ENCODE data around the gene HSFY2. TPM values are rescaled to one million over a fixed set of nuclear protein-coding genes. Genes with fewer than 3 reads are reported as not detected.
"Not testable (repeated sequence)": the region's sequence is repeated elsewhere in the genome, so short reads cannot be mapped to it uniquely, and the experiment has no call there.

The HSFY2 gene, protein sequence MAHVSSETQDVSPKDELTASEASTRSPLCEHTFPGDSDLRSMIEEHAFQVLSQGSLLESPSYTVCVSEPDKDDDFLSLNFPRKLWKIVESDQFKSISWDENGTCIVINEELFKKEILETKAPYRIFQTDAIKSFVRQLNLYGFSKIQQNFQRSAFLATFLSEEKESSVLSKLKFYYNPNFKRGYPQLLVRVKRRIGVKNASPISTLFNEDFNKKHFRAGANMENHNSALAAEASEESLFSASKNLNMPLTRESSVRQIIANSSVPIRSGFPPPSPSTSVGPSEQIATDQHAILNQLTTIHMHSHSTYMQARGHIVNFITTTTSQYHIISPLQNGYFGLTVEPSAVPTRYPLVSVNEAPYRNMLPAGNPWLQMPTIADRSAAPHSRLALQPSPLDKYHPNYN
- total RNA-seq (2014; rRNA removed; shearing (Covaris generic)) = not detected in 2 replicates

DNA sequence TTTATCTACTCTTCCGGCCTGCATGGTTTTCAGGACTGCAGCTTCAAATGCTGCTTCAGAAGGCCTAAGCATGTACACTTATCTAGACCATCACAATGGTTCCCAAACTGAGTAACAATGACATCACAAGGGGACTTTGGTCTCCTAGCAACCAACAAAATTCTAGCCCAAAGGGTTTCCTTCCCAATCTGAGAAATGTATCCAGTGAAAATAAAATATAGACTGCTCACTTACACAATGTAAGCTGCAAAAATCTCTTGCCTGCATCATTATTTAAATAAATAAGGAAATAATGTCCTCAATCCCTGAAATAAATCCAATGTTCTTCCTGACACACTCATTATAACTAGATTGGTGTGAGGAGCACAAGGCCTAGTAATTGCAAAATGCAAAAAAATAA is at the start of gene HSFY2:
TSS of gene HSFY2 (minus strand) at position 101 of the 400 bp plus-strand sequence. CDS start 117 bp downstream, outside the sequence.
- DNase-seq (ENCODE audit: low spot score) = not testable (repeated sequence)

DNA sequence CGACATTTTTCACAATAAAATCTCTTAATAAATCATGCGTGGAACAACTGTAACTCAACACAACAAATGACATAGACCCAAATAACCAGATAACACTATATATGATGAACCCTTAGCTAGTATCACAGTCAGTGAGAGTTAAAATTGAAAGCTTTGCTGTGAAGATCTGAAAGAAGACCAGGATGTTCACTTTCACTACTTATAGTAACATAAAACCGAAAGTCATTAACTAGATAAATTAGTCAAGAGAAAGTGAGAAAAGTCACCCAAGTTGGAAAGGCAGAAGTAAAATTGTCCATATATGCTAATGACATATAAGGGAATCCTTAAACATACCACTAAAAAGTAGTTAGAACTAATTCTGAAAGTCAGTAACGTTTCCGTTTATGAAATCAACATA is 42.2 kb upstream of the HSFY2 start:
- not testable (repeated sequence) for DNase-seq (ENCODE audit: low spot score)

DNA sequence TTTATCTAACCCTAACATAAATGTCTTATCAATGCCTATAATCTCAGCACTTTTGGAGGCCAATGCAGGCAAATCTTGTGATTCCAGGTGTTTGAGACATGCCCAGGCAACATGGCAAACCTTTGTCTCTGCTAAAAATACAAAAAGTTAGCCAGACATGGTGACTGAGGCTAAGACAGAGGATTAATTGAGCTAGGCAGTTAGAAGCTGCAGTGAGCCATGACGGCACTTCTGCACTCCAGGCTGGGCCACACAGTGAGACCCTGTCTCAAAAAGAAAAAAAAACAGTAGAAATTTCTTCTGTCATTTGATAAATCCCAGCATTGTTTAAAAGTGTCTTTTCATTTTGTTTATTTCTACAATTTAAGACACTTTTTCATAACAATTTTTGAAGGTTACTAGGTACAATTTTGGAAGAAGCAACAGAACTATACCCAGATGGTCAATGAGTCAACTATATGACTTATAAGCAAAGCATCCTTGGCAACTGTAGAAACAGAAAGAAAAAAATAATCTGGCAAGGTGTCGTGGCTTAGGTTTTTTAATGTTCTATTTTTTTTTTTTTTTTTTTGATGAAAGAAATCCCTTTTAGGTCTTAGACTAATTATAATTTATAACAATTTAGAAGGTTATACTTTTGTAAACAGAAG is 15.3 kb upstream of the HSFY2 start:
- not testable (repeated sequence) for DNase-seq (ENCODE audit: low spot score)

DNA sequence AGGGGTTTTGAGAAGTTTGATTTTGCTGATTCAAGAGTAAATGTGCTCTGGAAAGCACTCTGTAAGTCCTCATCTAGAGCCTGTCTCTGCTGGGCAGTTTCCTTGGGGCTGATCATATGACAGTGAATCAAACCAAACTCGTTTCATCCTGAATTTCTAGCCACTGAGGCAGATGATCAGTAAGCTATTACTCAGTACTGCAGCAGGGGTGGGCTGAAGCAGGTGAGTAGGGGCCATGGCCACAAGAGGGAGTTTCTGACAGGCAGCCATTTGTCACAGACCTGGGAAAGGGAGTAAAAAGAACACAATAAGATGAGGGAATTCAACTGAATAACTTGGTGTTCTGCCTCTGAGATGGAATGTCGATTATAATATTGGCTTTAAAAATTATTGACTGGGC is 19.5 kb downstream of the HSFY2 start:
- DNase-seq (ENCODE audit: low spot score) = not testable (repeated sequence)

DNA sequence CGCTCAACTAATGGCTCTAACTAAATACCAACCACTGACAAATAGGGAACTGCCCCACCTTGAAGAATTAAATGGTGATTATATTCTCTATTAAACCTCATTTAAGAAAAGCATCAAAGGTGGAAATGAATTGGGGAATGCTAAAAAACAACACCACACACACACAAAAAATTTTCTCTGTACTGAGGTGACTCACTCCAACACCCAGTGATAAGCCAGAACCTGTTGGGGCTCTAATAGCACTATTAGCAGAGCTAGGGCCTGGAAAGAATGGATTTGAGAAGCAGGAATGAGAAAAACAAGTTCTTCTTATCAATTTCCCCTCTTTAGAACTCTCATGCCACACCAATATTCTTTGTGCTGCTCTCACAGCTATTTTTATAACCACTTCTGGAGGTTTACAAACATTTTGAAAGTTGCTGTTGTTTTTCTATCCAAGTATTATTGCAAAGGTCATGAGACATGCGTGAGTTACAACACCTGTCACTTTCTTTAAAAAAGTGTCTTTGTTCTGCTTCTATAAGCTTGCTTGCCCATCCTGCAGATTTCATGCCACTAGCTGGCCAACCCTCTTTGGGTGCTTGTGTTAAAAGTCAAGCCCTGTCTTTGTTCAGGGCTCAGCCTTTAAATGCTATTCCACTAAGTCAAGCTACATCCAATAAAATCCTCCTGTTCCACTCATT is 20.3 kb downstream of the HSFY2 start:
- not testable (repeated sequence) for DNase-seq (ENCODE audit: low spot score)

DNA sequence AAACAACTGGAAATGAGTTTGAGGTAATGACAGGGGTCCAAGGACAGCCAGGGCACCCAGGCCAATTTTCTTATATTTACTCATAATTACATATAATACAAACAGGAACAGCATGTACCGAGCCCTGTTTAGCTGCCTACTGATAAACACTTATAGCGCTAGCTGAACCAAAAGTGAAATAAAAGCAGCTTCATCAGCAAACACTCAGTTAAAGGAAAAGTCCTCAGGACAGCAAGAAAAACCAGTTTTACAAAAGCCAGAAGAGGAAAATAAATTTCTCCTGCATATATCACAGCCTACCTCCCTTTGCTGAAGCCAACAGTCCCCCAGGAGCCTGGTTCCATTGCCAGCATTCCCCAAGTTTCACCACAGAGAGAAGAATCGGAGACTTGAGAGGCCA is 49.8 kb downstream of the HSFY2 start:
- DNase-seq (ENCODE audit: low spot score) = not testable (repeated sequence)

Small RNA genes within 50 kb of the gene (small RNA-seq; reads per million reads assigned to genes)
- not detected for gene GPM6BP2

Other genes starting within 250 kb of the HSFY2 start
- not detected in 2 replicates for gene HSFY1, start 227.0 kb downstream of the HSFY2 start, total RNA-seq (2014; rRNA removed; shearing (Covaris generic))